Astrocyte (in vitro differentiated cells and primary cell): ENCODE measurements around the gene PLEKHB1. TPM values are rescaled to one million over a fixed set of nuclear protein-coding genes. Genes with fewer than 3 reads are reported as not detected.

Experiments
- DNase-seq: peaks from one replicate; pipeline ENCODE4 v3.0.0-alpha.2; 2010; ENCODE audit warnings: low read depth
- FAIRE-seq: peaks from 2 replicates; lab custom pipeline; 2011; peaks lifted over from hg19 to GRCh38; lab: Jason Lieb, UNC
- H2AFZ ChIP-seq: 2 replicates; pipeline ENCODE4 v1.6.0; 2012; ENCODE audit warnings: low read depth, low read length, inconsistent platforms
- H3K27ac ChIP-seq: 2 replicates; pipeline ENCODE4 v1.5.1; 2011; ENCODE audit warnings: low read depth, low read length, inconsistent platforms
- H3K27me3 ChIP-seq: 2 replicates; pipeline ENCODE4 v1.6.0; 2011; ENCODE audit warnings: low read length, inconsistent platforms; ENCODE audit not compliant: insufficient read depth
- H3K36me3 ChIP-seq: 2 replicates; pipeline ENCODE4 v1.5.1; 2011; ENCODE audit warnings: low read length, inconsistent platforms; ENCODE audit not compliant: insufficient read depth
- H3K4me1 ChIP-seq: 2 replicates; pipeline ENCODE4 v1.5.1; 2011; ENCODE audit warnings: low read length, inconsistent platforms; ENCODE audit not compliant: insufficient read depth
- H3K4me2 ChIP-seq: 2 replicates; pipeline ENCODE4 v1.6.0; 2012; ENCODE audit warnings: low read length, inconsistent platforms
- H3K4me3 ChIP-seq: 2 replicates; pipeline ENCODE4 v1.5.1; 2011; ENCODE audit warnings: low read depth, mild to moderate bottlenecking, low read length, inconsistent platforms; ENCODE audit not compliant: insufficient read depth
- H3K79me2 ChIP-seq: 2 replicates; pipeline ENCODE4 v1.6.0; 2012; ENCODE audit warnings: mild to moderate bottlenecking, low read length, inconsistent platforms; ENCODE audit not compliant: insufficient read depth
- H3K9ac ChIP-seq: 2 replicates; pipeline ENCODE4 v1.6.0; 2012; ENCODE audit warnings: mild to moderate bottlenecking, low read length, inconsistent platforms
- H3K9me3 ChIP-seq: 2 replicates; pipeline ENCODE4 v1.5.1; 2012; ENCODE audit warnings: low read depth, mild to moderate bottlenecking, low read length, inconsistent platforms; ENCODE audit not compliant: insufficient read depth
- H4K20me1 ChIP-seq: 2 replicates; pipeline ENCODE4 v1.6.0; 2012; ENCODE audit warnings: low read length, inconsistent platforms; ENCODE audit not compliant: insufficient read depth
- H3K27ac Mint-ChIP-seq: one replicate; pipeline ENCODE4 v1.8.0; 2021; ENCODE audit warnings: mild to moderate bottlenecking, mixed read lengths; ENCODE audit not compliant: unreplicated experiment
- H3K27me3 Mint-ChIP-seq: one replicate; pipeline ENCODE4 v1.8.0; 2021; ENCODE audit warnings: low read depth, mixed read lengths; ENCODE audit not compliant: unreplicated experiment
- H3K36me3 Mint-ChIP-seq: one replicate; pipeline ENCODE4 v1.8.0; 2021; ENCODE audit warnings: low read depth, mixed read lengths; ENCODE audit not compliant: unreplicated experiment
- H3K4me1 Mint-ChIP-seq: one replicate; pipeline ENCODE4 v1.8.0; 2021; ENCODE audit warnings: low read depth, mixed read lengths; ENCODE audit not compliant: unreplicated experiment
- H3K4me3 Mint-ChIP-seq: one replicate; pipeline ENCODE4 v1.8.0; 2021; ENCODE audit warnings: mild to moderate bottlenecking, moderate library complexity, mixed read lengths; ENCODE audit not compliant: unreplicated experiment
- H3K9me3 Mint-ChIP-seq: one replicate; pipeline ENCODE4 v1.8.0; 2021; ENCODE audit warnings: mild to moderate bottlenecking, mixed read lengths; ENCODE audit not compliant: unreplicated experiment
- EZH2 ChIP-seq: IDR thresholded peaks from 2 replicates; pipeline ENCODE4 v1.6.1; 2012; ENCODE audit warnings: mild to moderate bottlenecking, low read length, inconsistent platforms; ENCODE audit not compliant: insufficient read depth
- total RNA-seq: library from RNA; stranded (reverse); gene quantifications from 2 replicates; pipeline ENCODE4 v1.2.1, GENCODE V29; 2021
- TF ChIP-seq, protein P1 (sequence below): IDR thresholded peaks from 2 replicates; pipeline ENCODE4 v1.5.1; 2011; ENCODE audit warnings: low read depth, mild to moderate bottlenecking, inconsistent platforms, low read length, moderate library complexity; ENCODE audit not compliant: insufficient read depth

The PLEKHB1 gene
- total RNA-seq, 1 donor from 2014 or later, result 4.5 TPM

DNA sequence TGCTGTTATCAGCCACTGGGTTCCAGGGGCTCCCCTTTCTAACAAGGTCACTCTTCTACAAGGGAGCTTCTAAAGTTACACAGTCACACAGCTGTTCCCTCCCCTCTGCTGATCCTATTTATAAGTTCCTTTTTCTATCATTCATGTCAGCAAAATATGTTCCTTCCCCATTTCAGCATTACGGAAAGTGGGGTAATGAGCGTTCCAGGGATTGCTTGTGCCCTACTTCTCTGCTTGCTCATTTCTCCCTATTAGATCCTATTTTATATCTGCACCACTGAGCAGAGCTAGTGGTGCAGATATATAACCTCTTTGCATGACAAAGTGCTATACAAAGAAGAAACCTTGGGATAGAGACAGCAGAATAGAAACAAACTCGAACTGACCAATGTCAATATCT is 22.7 kb upstream of the PLEKHB1 start:
- H3K27me3 ChIP-seq, result peaks cover 12% of the 10 kb centered on the region
- H3K4me1 ChIP-seq, result peaks cover 3% of the 10 kb centered on the region
- no peaks in the 10 kb centered on the region for H3K36me3 Mint-ChIP-seq
- H3K36me3 ChIP-seq, result no peaks in the 10 kb centered on the region
- no peak overlapping the region for H3K4me2 ChIP-seq
- H4K20me1 ChIP-seq, result no peaks in the 10 kb centered on the region
- no peak overlapping the region for H3K4me3 ChIP-seq
- FAIRE-seq (no peak), DNase-seq (no peak)
- H3K4me1 Mint-ChIP-seq, result no peaks in the 10 kb centered on the region
- TF ChIP-seq, protein P1, sequence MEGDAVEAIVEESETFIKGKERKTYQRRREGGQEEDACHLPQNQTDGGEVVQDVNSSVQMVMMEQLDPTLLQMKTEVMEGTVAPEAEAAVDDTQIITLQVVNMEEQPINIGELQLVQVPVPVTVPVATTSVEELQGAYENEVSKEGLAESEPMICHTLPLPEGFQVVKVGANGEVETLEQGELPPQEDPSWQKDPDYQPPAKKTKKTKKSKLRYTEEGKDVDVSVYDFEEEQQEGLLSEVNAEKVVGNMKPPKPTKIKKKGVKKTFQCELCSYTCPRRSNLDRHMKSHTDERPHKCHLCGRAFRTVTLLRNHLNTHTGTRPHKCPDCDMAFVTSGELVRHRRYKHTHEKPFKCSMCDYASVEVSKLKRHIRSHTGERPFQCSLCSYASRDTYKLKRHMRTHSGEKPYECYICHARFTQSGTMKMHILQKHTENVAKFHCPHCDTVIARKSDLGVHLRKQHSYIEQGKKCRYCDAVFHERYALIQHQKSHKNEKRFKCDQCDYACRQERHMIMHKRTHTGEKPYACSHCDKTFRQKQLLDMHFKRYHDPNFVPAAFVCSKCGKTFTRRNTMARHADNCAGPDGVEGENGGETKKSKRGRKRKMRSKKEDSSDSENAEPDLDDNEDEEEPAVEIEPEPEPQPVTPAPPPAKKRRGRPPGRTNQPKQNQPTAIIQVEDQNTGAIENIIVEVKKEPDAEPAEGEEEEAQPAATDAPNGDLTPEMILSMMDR, result no peak
- no peak for TF ChIP-seq EZH2
- H3K9me3 Mint-ChIP-seq, result no peaks in the 10 kb centered on the region
- no peak overlapping the region for H3K27ac Mint-ChIP-seq
- H3K79me2 ChIP-seq, result no peaks in the 10 kb centered on the region
- H3K27me3 Mint-ChIP-seq, result peaks cover 12% of the 10 kb centered on the region
- H3K27ac ChIP-seq, result no peak overlapping the region
- no peak overlapping the region for H2AFZ ChIP-seq
- H3K9ac ChIP-seq, result no peak overlapping the region
- H3K9me3 ChIP-seq, result no peaks in the 10 kb centered on the region
- no peak overlapping the region for H3K4me3 Mint-ChIP-seq

DNA sequence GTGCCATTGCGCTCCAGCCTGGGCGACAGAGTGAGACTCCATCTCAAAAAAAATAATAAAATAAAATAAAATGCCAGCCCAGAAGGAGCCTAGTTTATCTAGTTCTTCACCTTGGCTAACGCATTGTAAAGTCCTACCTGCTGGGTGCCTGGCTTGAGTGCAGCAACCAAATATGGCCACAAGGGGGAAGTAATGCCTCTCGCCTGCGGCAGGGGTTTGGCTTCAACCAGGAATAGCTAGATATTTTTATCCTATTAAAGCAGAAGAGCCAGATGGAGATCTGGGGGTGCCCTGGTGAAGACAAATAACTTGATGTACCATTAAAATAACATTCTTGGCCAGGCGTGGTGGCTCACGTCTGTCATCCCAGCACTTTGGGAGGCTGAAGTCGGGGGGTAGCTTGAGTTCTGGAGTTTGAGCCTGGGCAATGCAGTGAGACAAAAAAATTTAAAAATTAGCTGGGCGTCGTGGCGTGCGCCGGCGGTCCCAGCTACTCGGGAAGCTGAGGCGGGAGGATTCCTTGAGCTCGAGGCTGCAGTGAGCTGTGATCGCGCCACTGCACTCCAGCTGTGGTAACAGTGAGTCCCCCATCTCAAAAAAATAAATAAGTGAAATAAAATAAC is 20.6 kb upstream of the PLEKHB1 start:
- no peak overlapping the region for H3K4me3 Mint-ChIP-seq
- peaks cover 16% of the 10 kb centered on the region for H3K27me3 Mint-ChIP-seq
- Histone ChIP-seq H3K36me3 (no peaks in the 10 kb centered on the region), H3K9me3 (no peaks in the 10 kb centered on the region), H3K4me1 (peaks cover 3% of the 10 kb centered on the region), H4K20me1 (no peaks in the 10 kb centered on the region), H3K4me2 (peak overlapping the region; percentile 75), H3K4me3 (no peak overlapping the region), H3K79me2 (no peaks in the 10 kb centered on the region), H3K27me3 (peaks cover 12% of the 10 kb centered on the region), H3K9ac (no peak overlapping the region), H2AFZ (peak overlapping the region; percentile 58), H3K27ac (no peak overlapping the region)
- H3K9me3 Mint-ChIP-seq, result no peaks in the 10 kb centered on the region
- no peak overlapping the region for H3K27ac Mint-ChIP-seq
- no peaks in the 10 kb centered on the region for H3K4me1 Mint-ChIP-seq
- TF ChIP-seq, protein P1, result peak; percentile 90
- no peak for TF ChIP-seq EZH2
- H3K36me3 Mint-ChIP-seq, result no peaks in the 10 kb centered on the region
- FAIRE-seq, result no peak
- DNase-seq, result peak; percentile 41

DNA sequence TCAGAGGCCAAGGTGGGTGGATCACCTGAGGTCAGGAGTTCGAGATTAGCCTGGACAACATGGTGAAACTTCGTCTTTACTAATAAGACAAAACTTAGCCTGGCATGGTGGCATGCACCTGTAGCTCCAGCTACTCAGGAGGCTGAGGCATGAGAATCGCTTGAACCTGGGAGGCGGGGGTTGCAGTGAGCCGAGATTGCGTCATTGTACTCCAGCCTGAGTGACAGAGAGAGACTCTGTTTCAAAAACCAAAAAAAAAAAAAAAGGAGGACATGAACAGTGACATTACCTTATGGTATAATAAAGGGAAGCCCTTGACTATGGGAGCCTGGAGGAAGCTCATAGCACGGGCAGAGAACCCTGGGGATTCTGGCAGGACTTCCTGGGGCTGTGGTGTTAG is 16.5 kb upstream of the PLEKHB1 start:
- FAIRE-seq, result no peak
- H3K36me3 ChIP-seq, result no peaks in the 10 kb centered on the region

More for the DNA sequence above, 16.5 kb upstream of the PLEKHB1 start:
- Histone ChIP-seq H3K9me3 (no peaks in the 10 kb centered on the region), H3K79me2 (no peaks in the 10 kb centered on the region), H3K4me2 (no peak overlapping the region), H2AFZ (no peak overlapping the region), H3K4me1 (peaks cover 3% of the 10 kb centered on the region), H3K27me3 (peaks cover 2% of the 10 kb centered on the region), H3K27ac (no peak overlapping the region), H4K20me1 (no peaks in the 10 kb centered on the region), H3K4me3 (no peak overlapping the region), H3K9ac (no peak overlapping the region)
- Mint-ChIP-seq H3K27me3 (peaks cover 6% of the 10 kb centered on the region), H3K9me3 (no peaks in the 10 kb centered on the region), H3K4me1 (no peaks in the 10 kb centered on the region), H3K36me3 (no peaks in the 10 kb centered on the region), H3K27ac (no peak overlapping the region), H3K4me3 (no peak overlapping the region)
- no peak for TF ChIP-seq EZH2
- TF ChIP-seq, protein P1, result no peak
- no peak for DNase-seq
